HCT116 (cell line): ENCODE results near the gene MFSD6L. TPM values are rescaled to one million over a fixed set of nuclear protein-coding genes. Genes with fewer than 3 reads are reported as not detected.

Source experiments
- ATAC-seq: fragments of 200-7000 bp; cut with Tn5 transposase; 2 replicates; pipeline ENCODE4 v1.9.1; 2020; ENCODE audit warnings: mild to moderate bottlenecking, moderate library complexity
- BruUV-seq: library from RNA; stranded (reverse); fragments of 400-500 nt; replicated peaks from 2 replicates; lab custom pipeline; 2021; lab: Mats Ljungman, UMichigan
- CTCF ChIA-PET: fragments of 300-600 bp; sonication (Branson Sonifier 250); formaldehyde crosslinking; loops from one replicate; lab custom pipeline; 2021; ENCODE audit warnings: antibody characterized with exemption; lab: Charles Lee
- POLR2A ChIA-PET: fragments of 300-600, 350-600 bp; sonication (Branson Sonifier 250); formaldehyde crosslinking; loops from one replicate; lab custom pipeline; 2021; ENCODE audit warnings: antibody characterized with exemption; lab: Charles Lee
- RAD21 ChIA-PET, 2 experiments: fragments of 300-600 bp; sonication (Branson Sonifier 250); formaldehyde crosslinking; loops; one replicate each; lab custom pipeline; 2023; ENCODE audit warnings: low total read pairs in 2 of 2; ENCODE audit not compliant: uncharacterized antibody in 2 of 2, unreplicated experiment in 2 of 2, low non-redundant PET in 1 of 2; lab: Charles Lee
- DNase-seq: peaks from one replicate; pipeline ENCODE4 v3.0.0-alpha.2; 2010; ENCODE audit warnings: low read depth, low spot score
- H2AFZ ChIP-seq: fragments of 200-600 bp; shearing (Covaris generic), sonication (generic); 2 replicates; pipeline ENCODE4 v1.6.1; 2017; ENCODE audit warnings: low read depth, mixed run types, mixed read lengths, antibody characterized with exemption, low read length; ENCODE audit not compliant: poor library complexity, severe bottlenecking
- H3K27ac ChIP-seq: 2 replicates; pipeline ENCODE4 v1.5.1; 2012; ENCODE audit warnings: low read depth, low read length
- H3K27me3 ChIP-seq: fragments of 200-600 bp; sonication (generic); 2 replicates; pipeline ENCODE4 v1.6.1; 2016; ENCODE audit warnings: mixed run types, low read length, mixed read lengths; ENCODE audit not compliant: insufficient read depth
- H3K36me3 ChIP-seq, 2 experiments: fragments of 200-500 bp in 1 of 2; fragments of 200-600 bp in 1 of 2; sonication (Bioruptor generic) in 1 of 2; sonication (generic) in 1 of 2; 2 replicates each; pipeline versions ENCODE4 v1.5.1 to v1.6.1; 2014 to 2016; ENCODE audit warnings: low read length in 2 of 2, inconsistent platforms in 1 of 2, mixed read lengths in 1 of 2, mixed run types in 1 of 2; ENCODE audit not compliant: insufficient read depth in 2 of 2, control insufficient read depth in 1 of 2
- H3K4me1 ChIP-seq, 2 experiments: fragments of 200-600 bp in 1 of 2; sonication (generic) in 1 of 2; 2 replicates each; pipeline versions ENCODE4 v1.5.1 to v1.6.1; 2012 to 2017; ENCODE audit warnings: low read length in 2 of 2, inconsistent platforms in 1 of 2, mild to moderate bottlenecking in 1 of 2, mixed read lengths in 1 of 2, mixed run types in 1 of 2, moderate library complexity in 1 of 2; ENCODE audit not compliant: insufficient read depth in 2 of 2, control insufficient read depth in 1 of 2
- H3K4me2 ChIP-seq: fragments of 200-600 bp; sonication (generic); 2 replicates; pipeline ENCODE4 v1.6.1; 2017; ENCODE audit warnings: mixed run types, low read length, mixed read lengths
- H3K4me3 ChIP-seq, 2 experiments: fragments of 200-600 bp in 1 of 2; sonication (generic) in 1 of 2; replicated peaks in 1 of 2; 2 replicates each; pipeline ENCODE4 v1.5.1; 2011 to 2016; ENCODE audit warnings: low read length in 2 of 2, control low read depth in 1 of 2, low read depth in 1 of 2, mild to moderate bottlenecking in 1 of 2, mixed read lengths in 1 of 2, mixed run types in 1 of 2
- H3K79me2 ChIP-seq: fragments of 200-600 bp; sonication (generic); 2 replicates; pipeline ENCODE4 v1.6.1; 2017; ENCODE audit warnings: mild to moderate bottlenecking, mixed run types, low read length, moderate library complexity, mixed read lengths; ENCODE audit not compliant: insufficient read depth
- H3K9ac ChIP-seq: fragments of 200-600 bp; sonication (generic); 2 replicates; pipeline ENCODE4 v1.6.1; 2016; ENCODE audit warnings: low read length, mixed read lengths
- H3K9me2 ChIP-seq: fragments of 200-600 bp; sonication (generic), shearing (Covaris generic); 2 replicates; pipeline ENCODE4 v1.6.1; 2017; ENCODE audit warnings: mixed run types, mild to moderate bottlenecking, moderate library complexity; ENCODE audit not compliant: insufficient read depth
- H3K9me3 ChIP-seq, 2 experiments: fragments of 200-500 bp in 1 of 2; fragments of 200-600 bp in 1 of 2; sonication (Bioruptor generic) in 1 of 2; sonication (generic) in 1 of 2; 2 replicates each; pipeline ENCODE4 v1.6.1; 2014 to 2017; ENCODE audit warnings: low read length in 2 of 2, mixed read lengths in 2 of 2, inconsistent platforms in 1 of 2, low read depth in 1 of 2, mild to moderate bottlenecking in 1 of 2, mixed run types in 1 of 2, moderate library complexity in 1 of 2; ENCODE audit not compliant: control insufficient read depth in 1 of 2, insufficient read depth in 1 of 2
- H4K20me1 ChIP-seq: fragments of 200-600 bp; sonication (generic), shearing (Covaris generic); 2 replicates; pipeline ENCODE4 v1.6.1; 2017; ENCODE audit warnings: mixed run types, mild to moderate bottlenecking, moderate library complexity; ENCODE audit not compliant: insufficient read depth
- CBX3 ChIP-seq: IDR thresholded peaks from 2 replicates; pipeline ENCODE4 v1.6.1; 2012; ENCODE audit warnings: low read depth
- CEBPB ChIP-seq: IDR thresholded peaks from 2 replicates; pipeline ENCODE4 v1.6.1; 2012; ENCODE audit warnings: low read depth
- CTCF ChIP-seq, 3 experiments: fragments of 200-600 bp in 1 of 3; sonication (generic) in 1 of 3; IDR thresholded peaks in 2 of 3; conservative IDR thresholded peaks in 1 of 3; 2 replicates each; pipeline ENCODE4 v1.5.1; 2012 to 2017; ENCODE audit warnings: low read depth in 2 of 3, low read length in 2 of 3, antibody characterized with exemption in 1 of 3, borderline replicate concordance in 1 of 3, control low read depth in 1 of 3, mild to moderate bottlenecking in 1 of 3, mixed read lengths in 1 of 3, mixed run types in 1 of 3, moderate library complexity in 1 of 3; ENCODE audit not compliant: insufficient read depth in 1 of 3
- EGR1 ChIP-seq: IDR thresholded peaks from 2 replicates; pipeline ENCODE4 v1.6.1; 2012; ENCODE audit warnings: low read depth
- ELF1 ChIP-seq: IDR thresholded peaks from 2 replicates; pipeline ENCODE4 v1.6.1; 2012; ENCODE audit warnings: low read depth, borderline replicate concordance
- EZH2 ChIP-seq: fragments of 200-600 bp; sonication (generic); IDR thresholded peaks from 2 replicates; pipeline ENCODE4 v1.6.1; 2017; ENCODE audit warnings: antibody characterized with exemption, mixed run types
- EZH2phosphoT487 ChIP-seq: fragments of 200-600 bp; IDR thresholded peaks from 2 replicates; pipeline ENCODE4 v1.6.1; 2018; ENCODE audit warnings: antibody characterized with exemption, borderline replicate concordance
- JUND ChIP-seq: IDR thresholded peaks from 2 replicates; pipeline ENCODE4 v1.6.1; 2012
- POLR2A ChIP-seq: IDR thresholded peaks from 2 replicates; pipeline ENCODE4 v1.7.0; 2011; ENCODE audit warnings: borderline replicate concordance; ENCODE audit not compliant: insufficient read depth, insufficient read length; ENCODE audit errors: extremely low read depth
- POLR2AphosphoS5 ChIP-seq: IDR thresholded peaks from 2 replicates; pipeline ENCODE4 v1.6.1; 2011; ENCODE audit warnings: mild to moderate bottlenecking, low read depth, low read length, moderate library complexity
- RAD21 ChIP-seq: IDR thresholded peaks from 2 replicates; pipeline ENCODE4 v1.6.1; 2012; ENCODE audit warnings: low read depth, mild to moderate bottlenecking
- SIN3A ChIP-seq: IDR thresholded peaks from 2 replicates; pipeline ENCODE4 v1.6.1; 2012; ENCODE audit warnings: low read depth
- SP1 ChIP-seq: IDR thresholded peaks from 2 replicates; pipeline ENCODE4 v1.6.1; 2012; ENCODE audit warnings: low read depth
- SRF ChIP-seq: IDR thresholded peaks from 2 replicates; pipeline ENCODE4 v1.6.1; 2012; ENCODE audit warnings: low read depth
- YY1 ChIP-seq: IDR thresholded peaks from 2 replicates; pipeline ENCODE4 v1.6.1; 2011; ENCODE audit warnings: low read length, low read depth, moderate library complexity, mild to moderate bottlenecking; ENCODE audit not compliant: insufficient replicate concordance; ENCODE audit errors: extremely low read depth
- ZBTB33 ChIP-seq: IDR thresholded peaks from 2 replicates; pipeline ENCODE4 v1.6.1; 2011; ENCODE audit warnings: mild to moderate bottlenecking, low read length, moderate library complexity; ENCODE audit not compliant: insufficient replicate concordance; ENCODE audit errors: extremely low read depth
- ZFX ChIP-seq: fragments of 450-650 bp; IDR thresholded peaks from 2 replicates; pipeline ENCODE4 v1.6.1; 2017
- ZNF274 ChIP-seq: fragments of 200-500 bp; sonication (Bioruptor generic); IDR thresholded peaks from 2 replicates; pipeline ENCODE4 v1.6.1; 2014; ENCODE audit warnings: mild to moderate bottlenecking, low read depth, low read length, inconsistent platforms
- intact Hi-C: fragments of 100-400 bp; cut with micrococcal nuclease; formaldehyde crosslinking; loops from 2 replicates; pipeline ENCODE4 v1.10.0; 2022
- total RNA-seq: library from RNA; stranded (reverse); gene quantifications from one replicate; pipeline ENCODE4 v1.2.1, GENCODE V29; 2021; ENCODE audit not compliant: unreplicated experiment
- TF ChIP-seq, protein P1 (sequence below): IDR thresholded peaks from 2 replicates; pipeline ENCODE4 v1.6.1; 2012
- TF ChIP-seq, protein P2 (sequence below): IDR thresholded peaks from 2 replicates; pipeline ENCODE4 v1.6.1; 2012

MFSD6L gene
- total RNA-seq, 1 experiment from 2014 or later, result not detected

GRCh38 chr17:8839410-8839935 lies 40.3 kb upstream of the MFSD6L start:
- intact Hi-C loops, result no loop called here
- ChIA-PET POLR2A (no interaction called here), CTCF (no interaction called here), RAD21 (no interaction called here)
- no peaks in the 10 kb centered on the region for H3K36me3 ChIP-seq
- no peaks in the 10 kb centered on the region for H3K27me3 ChIP-seq
- TF ChIP-seq YY1 (no peak), SP1 (no peak), ZBTB33 (no peak), EZH2phosphoT487 (no peak), EZH2 (no peak), SRF (no peak), ELF1 (no peak), POLR2A (no peak), CBX3 (no peak), CTCF (IDR thresholded peaks at IDR 0.05 in 2 of 3, conservative IDR thresholded peaks at IDR 0.05 in 1 of 3; ENCODE audit: borderline replicate concordance in 1 of 3, insufficient read depth in 1 of 3, low read depth in 2 of 3, low read length in 2 of 3) (no peak), POLR2AphosphoS5 (no peak), EGR1 (no peak), SIN3A (no peak), CEBPB (no peak), ZFX (no peak), RAD21 (no peak), ZNF274 (no peak), JUND (no peak)
- TF ChIP-seq, protein P1, sequence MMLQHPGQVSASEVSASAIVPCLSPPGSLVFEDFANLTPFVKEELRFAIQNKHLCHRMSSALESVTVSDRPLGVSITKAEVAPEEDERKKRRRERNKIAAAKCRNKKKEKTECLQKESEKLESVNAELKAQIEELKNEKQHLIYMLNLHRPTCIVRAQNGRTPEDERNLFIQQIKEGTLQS, result no peak
- TF ChIP-seq, protein P2, sequence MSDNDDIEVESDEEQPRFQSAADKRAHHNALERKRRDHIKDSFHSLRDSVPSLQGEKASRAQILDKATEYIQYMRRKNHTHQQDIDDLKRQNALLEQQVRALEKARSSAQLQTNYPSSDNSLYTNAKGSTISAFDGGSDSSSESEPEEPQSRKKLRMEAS, result no peak
- TF ChIP-seq, all 23 proteins: peak for 0
- Histone ChIP-seq H4K20me1 (no peaks in the 10 kb centered on the region; the same call in 1 of the 2 replicates), H3K9me3 (no peaks in the 10 kb centered on the region), H2AFZ (no peak overlapping the region), H3K9ac (no peak overlapping the region), H3K27ac (no peak overlapping the region), H3K79me2 (no peaks in the 10 kb centered on the region), H3K4me3 (no peak overlapping the region), H3K9me2 (no peaks in the 10 kb centered on the region), H3K4me1 (no peaks in the 10 kb centered on the region), H3K4me2 (no peak overlapping the region)
- DNase-seq (no peak), ATAC-seq (no peak)
- no TSS peak for BruUV-seq
